Fibroblast of skin of right biceps (primary cell): ENCODE data around the gene NELFE.
"Not testable (repeated sequence)": the region's sequence is repeated elsewhere in the genome, so short reads cannot be mapped to it uniquely, and the experiment has no call there.

Experiments
- DNase-seq: peaks from one replicate; pipeline ENCODE4 v3.0.0-alpha.2; 2013

NELFE gene

GRCh38 chr6:31948306-31948705 lies 10.5 kb downstream of the NELFE start:
- DNase-seq, result no peak

DNA sequence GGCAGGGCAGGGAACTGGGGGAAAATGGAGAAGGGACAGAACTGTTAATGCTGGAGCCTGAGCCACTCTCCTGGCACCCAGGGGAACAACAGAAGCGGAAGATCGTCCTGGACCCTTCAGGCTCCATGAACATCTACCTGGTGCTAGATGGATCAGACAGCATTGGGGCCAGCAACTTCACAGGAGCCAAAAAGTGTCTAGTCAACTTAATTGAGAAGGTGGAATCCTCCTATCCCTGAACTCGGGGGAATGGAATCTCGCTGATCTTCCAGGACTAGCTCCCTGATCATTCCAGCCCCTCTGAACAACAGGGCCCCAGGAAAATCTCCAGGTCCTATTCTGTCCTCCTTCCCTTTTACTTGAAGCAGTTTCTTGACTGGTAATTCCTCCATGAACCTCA lies 10.9 kb downstream of the NELFE start:
- no peak for DNase-seq

- no peak for DNase-seq
Observed at GRCh38 chr6:31947070-31947675, 11.6 kb downstream of the NELFE start.

DNA sequence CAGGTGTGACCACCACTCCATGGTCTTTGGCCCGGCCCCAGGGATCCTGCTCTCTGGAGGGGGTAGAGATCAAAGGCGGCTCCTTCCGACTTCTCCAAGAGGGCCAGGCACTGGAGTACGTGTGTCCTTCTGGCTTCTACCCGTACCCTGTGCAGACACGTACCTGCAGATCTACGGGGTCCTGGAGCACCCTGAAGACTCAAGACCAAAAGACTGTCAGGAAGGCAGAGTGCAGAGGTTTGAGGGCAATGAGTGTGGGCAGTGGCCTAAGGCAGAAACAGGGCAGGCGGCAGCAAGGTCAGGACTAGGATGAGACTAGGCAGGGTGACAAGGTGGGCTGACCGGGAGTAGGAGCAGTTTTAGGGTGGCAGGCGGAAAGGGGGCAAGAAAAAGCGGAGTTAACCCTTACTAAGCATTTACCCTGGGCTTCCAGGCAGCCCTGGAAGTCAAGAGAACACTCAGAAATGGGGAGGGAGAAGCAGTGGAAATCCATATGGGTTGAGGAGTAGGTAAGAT lies 12.3 kb downstream of the NELFE start:
- no peak for DNase-seq

DNA sequence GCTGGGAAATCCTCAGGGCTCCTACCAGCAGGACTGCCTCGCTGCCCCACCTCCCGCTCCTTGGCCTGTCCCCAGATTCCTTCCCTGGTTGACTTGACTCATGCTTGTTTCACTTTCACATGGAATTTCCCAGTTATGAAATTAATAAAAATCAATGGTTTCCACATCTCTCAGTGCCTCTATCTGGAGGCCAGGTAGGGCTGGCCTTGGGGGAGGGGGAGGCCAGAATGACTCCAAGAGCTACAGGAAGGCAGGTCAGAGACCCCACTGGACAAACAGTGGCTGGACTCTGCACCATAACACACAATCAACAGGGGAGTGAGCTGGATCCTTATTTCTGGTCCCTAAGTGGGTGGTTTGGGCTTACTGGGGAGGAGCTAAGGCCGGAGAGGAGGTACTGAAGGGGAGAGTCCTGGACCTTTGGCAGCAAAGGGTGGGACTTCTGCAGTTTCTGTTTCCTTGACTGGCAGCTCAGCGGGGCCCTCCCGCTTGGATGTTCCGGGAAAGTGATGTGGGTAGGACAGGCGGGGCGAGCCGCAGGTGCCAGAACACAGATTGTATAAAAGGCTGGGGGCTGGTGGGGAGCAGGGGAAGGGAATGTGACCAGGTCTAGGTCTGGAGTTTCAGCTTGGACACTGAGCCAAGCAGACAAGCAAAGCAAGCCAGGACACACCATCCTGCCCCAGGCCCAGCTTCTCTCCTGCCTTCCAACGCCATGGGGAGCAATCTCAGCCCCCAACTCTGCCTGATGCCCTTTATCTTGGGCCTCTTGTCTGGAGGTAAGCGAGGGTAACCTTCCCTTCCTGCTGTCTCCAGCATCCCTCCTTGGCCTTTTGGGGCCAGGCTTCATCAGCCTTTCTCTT lies 13.0 kb downstream of the NELFE start, which contains the start of gene CFB:
TSS of gene CFB (plus strand) at position 589 of the 863 bp plus-strand sequence. CDS start at position 716, 127 bp downstream.
- DNase-seq, result peak; percentile 80

DNA sequence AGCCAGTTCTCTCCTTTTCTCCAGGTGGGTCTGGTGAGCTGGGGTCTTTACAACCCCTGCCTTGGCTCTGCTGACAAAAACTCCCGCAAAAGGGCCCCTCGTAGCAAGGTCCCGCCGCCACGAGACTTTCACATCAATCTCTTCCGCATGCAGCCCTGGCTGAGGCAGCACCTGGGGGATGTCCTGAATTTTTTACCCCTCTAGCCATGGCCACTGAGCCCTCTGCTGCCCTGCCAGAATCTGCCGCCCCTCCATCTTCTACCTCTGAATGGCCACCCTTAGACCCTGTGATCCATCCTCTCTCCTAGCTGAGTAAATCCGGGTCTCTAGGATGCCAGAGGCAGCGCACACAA lies 13.6 kb downstream of the NELFE start:
- no peak for DNase-seq

GRCh38 chr6:31943742-31944141 lies 15.0 kb downstream of the NELFE start:
- no peak for DNase-seq

GRCh38 chr6:31940256-31940664 lies 18.5 kb downstream of the NELFE start:
- DNase-seq, result peak; percentile 28

DNA sequence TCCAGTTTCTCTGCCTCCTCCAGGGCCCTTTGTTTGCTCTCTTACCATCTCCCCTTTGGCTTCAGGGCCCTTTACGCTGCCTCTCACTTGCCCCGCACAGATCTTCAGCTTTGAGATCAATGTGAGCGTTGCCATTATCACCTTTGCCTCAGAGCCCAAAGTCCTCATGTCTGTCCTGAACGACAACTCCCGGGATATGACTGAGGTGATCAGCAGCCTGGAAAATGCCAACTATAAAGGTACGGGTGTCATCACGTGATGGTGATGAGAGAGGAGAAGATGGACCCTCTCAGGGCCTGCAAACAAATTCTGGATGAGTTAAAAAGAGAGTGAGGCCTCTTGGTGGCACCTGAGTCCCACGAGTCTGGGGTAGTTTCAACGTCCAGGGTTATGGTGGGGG lies 22.9 kb downstream of the NELFE start:
- DNase-seq, result no peak

DNA sequence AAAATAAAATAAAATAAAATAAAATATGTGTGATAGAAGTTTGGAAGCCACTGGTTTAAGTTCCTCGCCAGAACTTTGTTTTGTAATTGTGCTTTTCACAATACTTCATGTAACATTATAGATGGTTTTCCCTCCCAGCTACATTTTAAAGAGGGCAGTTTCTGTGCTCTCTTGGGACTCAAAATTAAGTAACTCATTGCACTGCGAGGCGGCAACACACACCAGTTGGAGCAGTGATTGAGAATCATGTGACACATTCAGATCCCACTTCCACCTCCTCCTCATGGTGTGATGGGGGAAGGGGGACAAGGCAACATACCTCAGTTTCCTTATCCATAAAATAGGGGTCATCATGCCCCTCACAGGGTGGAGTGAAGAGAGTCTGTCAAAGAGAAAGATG lies 23.8 kb downstream of the NELFE start:
- no peak for DNase-seq

- no peak for DNase-seq
Observed at GRCh38 chr6:31933537-31933936, 25.2 kb downstream of the NELFE start.

- not testable (repeated sequence) for DNase-seq
Observed at GRCh38 chr6:31932137-31932536, 26.6 kb downstream of the NELFE start.

DNA sequence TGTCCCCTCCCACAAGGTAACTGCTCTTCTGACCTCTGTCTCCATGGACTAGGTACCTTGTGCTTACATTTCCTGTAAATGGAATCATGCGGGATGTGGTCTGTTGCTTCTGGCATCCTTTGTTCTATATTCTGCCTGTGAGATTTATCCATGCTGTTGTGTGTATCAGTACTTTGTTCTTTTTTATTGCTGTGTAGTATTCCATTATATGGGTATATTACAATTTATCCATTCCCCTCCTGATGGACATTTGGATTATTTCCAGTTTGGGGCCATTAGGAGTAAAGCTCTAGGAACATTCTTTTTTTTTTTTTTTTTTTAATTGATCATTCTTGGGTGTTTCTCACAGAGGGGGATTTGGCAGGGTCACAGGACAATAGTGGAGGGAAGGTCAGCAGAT lies 27.8 kb downstream of the NELFE start:
- DNase-seq, result no peak

GRCh38 chr6:31928672-31928939 lies 30.2 kb downstream of the NELFE start:
- no peak for DNase-seq

GRCh38 chr6:31927863-31928671 lies 30.7 kb downstream of the NELFE start:
- no peak for DNase-seq

- no peak for DNase-seq
Observed at GRCh38 chr6:31927242-31927862, 31.4 kb downstream of the NELFE start, which contains the start of gene C2. Gene C2 (plus strand): TSS chr6:31927717. CDS start chr6:31927753, 36 bp downstream.

DNA sequence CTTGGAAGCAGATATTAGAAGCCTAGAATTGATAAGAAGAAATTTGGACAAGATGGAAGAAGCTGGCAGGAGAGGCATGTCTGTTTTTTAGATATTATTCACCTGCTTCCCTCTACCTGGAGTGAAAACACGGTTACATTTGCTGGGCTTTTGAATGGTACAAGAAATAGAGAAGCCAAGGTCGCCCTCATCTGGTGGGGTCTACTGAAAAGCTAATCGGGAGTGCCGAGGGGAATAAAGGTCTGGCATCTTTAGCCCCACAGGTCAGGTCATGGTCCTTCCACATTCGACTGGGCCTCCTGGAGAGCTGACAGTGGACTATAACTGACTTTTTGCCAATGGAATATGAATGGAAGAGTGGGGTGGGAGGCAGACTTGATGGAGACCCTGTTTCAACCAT lies 35.8 kb downstream of the NELFE start:
- DNase-seq, result no peak

- DNase-seq, result no peak
Observed at GRCh38 chr6:31920811-31921210, 38.0 kb downstream of the NELFE start.

GRCh38 chr6:31919624-31920303 lies 39.0 kb downstream of the NELFE start:
- DNase-seq, result no peak

DNA sequence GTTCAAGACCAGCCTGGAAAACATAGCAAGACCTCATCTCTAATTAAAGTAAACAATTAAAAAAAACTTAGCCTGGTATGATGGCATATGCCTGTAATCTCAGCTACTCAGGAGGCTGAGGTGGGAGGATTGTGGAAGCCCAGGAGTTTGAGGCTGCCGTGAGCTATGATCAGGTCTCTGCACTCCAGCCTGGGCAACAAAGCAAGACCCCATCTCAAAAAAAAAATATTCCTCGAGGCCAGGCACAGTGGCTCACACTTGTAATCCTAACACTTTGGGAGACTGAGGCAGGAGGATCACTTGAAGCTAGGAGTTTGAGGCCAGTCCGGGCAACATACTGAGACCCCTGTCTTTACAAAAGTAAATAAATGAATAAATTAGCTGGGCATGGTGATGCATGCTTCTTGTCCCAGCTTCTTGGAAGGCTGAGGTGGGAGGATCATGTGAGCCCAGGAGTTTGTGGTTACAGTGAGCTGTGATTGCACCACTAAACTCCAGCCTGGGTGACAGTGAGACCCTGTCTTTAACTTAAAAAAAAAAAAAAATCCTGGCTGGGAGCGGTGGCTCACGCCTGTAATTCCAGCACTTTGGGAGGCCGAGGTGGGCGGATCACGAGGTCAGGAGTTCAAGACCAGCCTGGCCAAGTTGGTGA lies 40.6 kb downstream of the NELFE start:
- no peak for DNase-seq

- DNase-seq, result no peak
Observed at GRCh38 chr6:31915756-31916155, 43.0 kb downstream of the NELFE start.

- DNase-seq, result no peak
Observed at GRCh38 chr6:31915351-31915750, 43.4 kb downstream of the NELFE start.
